A204.1 (cell line): Measurements from ENCODE around the gene PRKCE.

Source experiments
- FAIRE-seq: peaks from 2 replicates; lab custom pipeline; 2012; peaks lifted over from hg19 to GRCh38; lab: Jason Lieb, UNC

The PRKCE gene

GRCh38 chr2:46150445-46150955, 499.0 kb downstream of the PRKCE start:
- no peak for FAIRE-seq

- no peak for FAIRE-seq
These were observed 500.1 kb downstream of the PRKCE start for GRCh38 chr2:46151577-46151976.

GRCh38 chr2:46153996-46154753, 502.7 kb downstream of the PRKCE start:
- no peak for FAIRE-seq

- no peak for FAIRE-seq
These were observed 505.8 kb downstream of the PRKCE start for GRCh38 chr2:46157072-46157965.

- no peak for FAIRE-seq
These were observed 506.5 kb downstream of the PRKCE start for GRCh38 chr2:46157966-46158310.

GRCh38 chr2:46158661-46159060, 507.2 kb downstream of the PRKCE start:
- no peak for FAIRE-seq

- FAIRE-seq, result no peak
These were observed 508.9 kb downstream of the PRKCE start for GRCh38 chr2:46160326-46160725.

GRCh38 chr2:46161315-46161714, 509.8 kb downstream of the PRKCE start:
- FAIRE-seq, result no peak

- FAIRE-seq, result no peak
These were observed 510.4 kb downstream of the PRKCE start for GRCh38 chr2:46161911-46162310.

GRCh38 chr2:46162329-46163097, 511.0 kb downstream of the PRKCE start:
- FAIRE-seq, result no peak

- no peak for FAIRE-seq
These were observed 511.6 kb downstream of the PRKCE start for GRCh38 chr2:46163098-46163430.

GRCh38 chr2:46163804-46164528, 512.5 kb downstream of the PRKCE start:
- no peak for FAIRE-seq

GRCh38 chr2:46164529-46165301, 513.2 kb downstream of the PRKCE start:
- no peak for FAIRE-seq

- FAIRE-seq, result no peak
These were observed 514.4 kb downstream of the PRKCE start for GRCh38 chr2:46165916-46166315.

GRCh38 chr2:46167406-46167805, 515.9 kb downstream of the PRKCE start:
- no peak for FAIRE-seq

GRCh38 chr2:46167924-46168323, 516.4 kb downstream of the PRKCE start:
- no peak for FAIRE-seq

- FAIRE-seq, result no peak
These were observed 518.0 kb downstream of the PRKCE start for GRCh38 chr2:46169467-46169866.

GRCh38 chr2:46170026-46170425, 518.6 kb downstream of the PRKCE start:
- FAIRE-seq, result no peak

GRCh38 chr2:46170611-46171350, 519.3 kb downstream of the PRKCE start:
- no peak for FAIRE-seq

GRCh38 chr2:46171411-46171953, 520.0 kb downstream of the PRKCE start:
- no peak for FAIRE-seq
